Liver (tissue), 9 donors: ENCODE results near the gene PAAF1. TPM values are rescaled to one million over a fixed set of nuclear protein-coding genes. Genes with fewer than 3 reads are reported as not detected.

Experiments used
- DNase-seq: peaks from one replicate; pipeline ENCODE4 v3.0.0-alpha.2; 2017; ENCODE audit warnings: low spot score
- H3K27ac ChIP-seq, 2 donors: one replicate each; pipeline ENCODE4 v1.7.0; 2013; ENCODE audit warnings: inconsistent platforms in 2 of 2, low read length in 2 of 2, control low read depth in 1 of 2, low read depth in 1 of 2, mild to moderate bottlenecking in 1 of 2
- H3K27me3 ChIP-seq, 4 donors: one replicate each; pipeline versions ENCODE4 v1.6.1 to v1.7.0; 2013; ENCODE audit warnings: low read length in 3 of 4, inconsistent platforms in 1 of 4, mild to moderate bottlenecking in 1 of 4, moderate library complexity in 1 of 4; ENCODE audit not compliant: control insufficient read depth in 4 of 4, insufficient read depth in 4 of 4
- H3K36me3 ChIP-seq, 4 donors: one replicate each; pipeline versions ENCODE4 v1.6.1 to v1.7.0; 2013; ENCODE audit warnings: low read length in 3 of 4, mild to moderate bottlenecking in 3 of 4, low read depth in 1 of 4, moderate library complexity in 1 of 4; ENCODE audit not compliant: control insufficient read depth in 4 of 4, insufficient read depth in 3 of 4
- H3K4me1 ChIP-seq, 4 donors: one replicate each; pipeline versions ENCODE4 v1.6.1 to v1.7.0; 2013; ENCODE audit warnings: low read length in 3 of 4, mild to moderate bottlenecking in 3 of 4, moderate library complexity in 1 of 4; ENCODE audit not compliant: control insufficient read depth in 4 of 4, insufficient read depth in 4 of 4
- H3K4me3 ChIP-seq, 3 donors: one replicate each; pipeline versions ENCODE4 v1.6.1 to v1.7.0; 2013; ENCODE audit warnings: low read length in 3 of 3, control low read depth in 1 of 3, low read depth in 1 of 3, mild to moderate bottlenecking in 1 of 3
- H3K9ac ChIP-seq, 2 donors: one replicate each; pipeline ENCODE4 v1.7.0; 2013; ENCODE audit warnings: low read length in 2 of 2, mild to moderate bottlenecking in 2 of 2, moderate library complexity in 2 of 2, control low read depth in 1 of 2, low read depth in 1 of 2
- H3K9me3 ChIP-seq, 4 donors: one replicate each; pipeline versions ENCODE4 v1.6.1 to v1.7.0; 2013; ENCODE audit warnings: low read length in 3 of 4; ENCODE audit not compliant: control insufficient read depth in 4 of 4
- ATF3 ChIP-seq: IDR thresholded peaks from 2 replicates; pipeline ENCODE4 v1.6.1; 2016; ENCODE audit warnings: antibody characterized with exemption
- CTCF ChIP-seq: fragments of 150-350 bp; IDR thresholded peaks from 2 replicates; pipeline ENCODE4 v1.5.1; 2017; ENCODE audit warnings: improper control_type of control experiment, low read depth, low read length; ENCODE audit not compliant: missing input control
- EGR1 ChIP-seq, 2 donors: IDR thresholded peaks; 2 replicates each; pipeline ENCODE4 v1.6.1; 2016 to 2018; ENCODE audit warnings: antibody characterized with exemption in 2 of 2, low read depth in 2 of 2
- FOXA1 ChIP-seq: IDR thresholded peaks from 2 replicates; pipeline ENCODE4 v1.6.1; 2016; ENCODE audit warnings: antibody characterized with exemption
- FOXA2 ChIP-seq: IDR thresholded peaks from 2 replicates; pipeline ENCODE4 v1.6.1; 2016; ENCODE audit warnings: antibody characterized with exemption
- GABPA ChIP-seq, 2 donors: IDR thresholded peaks in 1 of 2; conservative IDR thresholded peaks in 1 of 2; 2 replicates each; pipeline ENCODE4 v1.6.1; 2016; ENCODE audit warnings: antibody characterized with exemption in 2 of 2, mild to moderate bottlenecking in 1 of 2, moderate library complexity in 1 of 2
- HNF4A ChIP-seq, 2 donors: conservative IDR thresholded peaks; 2 replicates each; pipeline ENCODE4 v1.6.1; 2016; ENCODE audit warnings: antibody characterized with exemption in 2 of 2, mild to moderate bottlenecking in 2 of 2
- HNF4G ChIP-seq: IDR thresholded peaks from 2 replicates; pipeline ENCODE4 v1.6.1; 2016; ENCODE audit warnings: antibody characterized with exemption
- JUND ChIP-seq, 2 donors: IDR thresholded peaks; 2 replicates each; pipeline ENCODE4 v1.6.1; 2016; ENCODE audit warnings: antibody characterized with exemption in 2 of 2
- MAX ChIP-seq: IDR thresholded peaks from 2 replicates; pipeline ENCODE4 v1.6.1; 2016; ENCODE audit warnings: antibody characterized with exemption
- NR2F2 ChIP-seq: IDR thresholded peaks from 2 replicates; pipeline ENCODE4 v1.6.1; 2016; ENCODE audit warnings: antibody characterized with exemption
- RAD21 ChIP-seq, 2 donors: IDR thresholded peaks; 2 replicates each; pipeline ENCODE4 v1.6.1; 2016; ENCODE audit warnings: antibody characterized with exemption in 2 of 2, mild to moderate bottlenecking in 2 of 2
- REST ChIP-seq: IDR thresholded peaks from 2 replicates; pipeline ENCODE4 v1.6.1; 2016; ENCODE audit warnings: antibody characterized with exemption, mild to moderate bottlenecking
- RXRA ChIP-seq, 2 donors: IDR thresholded peaks; 2 replicates each; pipeline ENCODE4 v1.6.1; 2017 to 2018; ENCODE audit warnings: antibody characterized with exemption in 2 of 2, mild to moderate bottlenecking in 1 of 2
- SP1 ChIP-seq: IDR thresholded peaks from 2 replicates; pipeline ENCODE4 v1.6.1; 2018; ENCODE audit warnings: antibody characterized with exemption, mild to moderate bottlenecking
- TAF1 ChIP-seq: conservative IDR thresholded peaks from 2 replicates; pipeline ENCODE4 v1.6.1; 2016; ENCODE audit warnings: antibody characterized with exemption, mild to moderate bottlenecking
- YY1 ChIP-seq: IDR thresholded peaks from 2 replicates; pipeline ENCODE4 v1.6.1; 2016; ENCODE audit warnings: antibody characterized with exemption, mild to moderate bottlenecking
- ZBTB33 ChIP-seq: IDR thresholded peaks from 2 replicates; pipeline ENCODE4 v1.6.1; 2016; ENCODE audit warnings: antibody characterized with exemption
- WGBS: extraction: QIAGEN DNeasy Blood & Tissue Kit; methylation state at CpG from one replicate; pipeline ENCODE4 v1.1.7; 2013; 5-methylcytosine and 5-hydroxymethylcytosine counted together
- polyA plus RNA-seq, 2 donors: library from polyadenylated mRNA; stranded (reverse) in 1 of 2; unstranded in 1 of 2; fragments of 200-250 nt in 1 of 2; fragments of >200 nt in 1 of 2; fragmentation: Nextera tagmentation in 1 of 2; extraction: Ambion mirVana in 1 of 2; gene quantifications; one replicate each; pipeline versions ENCODE4 v1.2.1 to v1.2.3, GENCODE V29; 2013 to 2015
- total RNA-seq, 2 donors: library from RNA; depleted of rRNA; stranded (reverse); fragments of >200 nt; gene quantifications; one replicate each; pipeline ENCODE4 v1.2.3, GENCODE V29; 2014
- donor health status: healthy.
- donor health status: healthy.
- donor health status: healthy.
- donor health status: healthy.
- donor health status: healthy.

The PAAF1 gene
- total and polyA plus RNA-seq, 4 donors = 5.3 to 10.4 (median 8.3) TPM

- H3K4me3 ChIP-seq = no peak overlapping the region
- H3K27ac ChIP-seq = no peak overlapping the region
- WGBS = 99% methylated on average over 3 of the region's 3 CpGs
- H3K36me3 ChIP-seq = peaks cover 0 to 6% (median 2%) of the 10 kb centered on the region in 4 donors
- TF ChIP-seq FOXA2 (no peak), TAF1 (no peak), EGR1 (IDR thresholded peaks at IDR 0.05; ENCODE audit: low read depth in 2 of 2) (no peak), HNF4A (conservative IDR thresholded peaks at IDR 0.05) (no peak), GABPA (IDR thresholded peaks at IDR 0.05 in 1 of 2, conservative IDR thresholded peaks at IDR 0.05 in 1 of 2) (no peak), RXRA (IDR thresholded peaks at IDR 0.05) (no peak), ZBTB33 (no peak), RAD21 (IDR thresholded peaks at IDR 0.05) (no peak), HNF4G (no peak), MAX (no peak), CTCF (no peak), NR2F2 (no peak), JUND (IDR thresholded peaks at IDR 0.05) (no peak), ATF3 (no peak), SP1 (no peak), YY1 (no peak), REST (no peak)
- H3K27me3 ChIP-seq = no peaks in the 10 kb centered on the region
- H3K9ac ChIP-seq = no peak overlapping the region
- H3K9me3 ChIP-seq = no peaks in the 10 kb centered on the region
- DNase-seq = no peak
- no peaks in the 10 kb centered on the region for H3K4me1 ChIP-seq
Measured at GRCh38 chr11:73852049-73852448, 24.8 kb upstream of the PAAF1 start.

GRCh38 chr11:73854680-73855079 lies 22.1 kb upstream of the PAAF1 start:
- H3K36me3 ChIP-seq = peaks cover 0 to 6% (median 3%) of the 10 kb centered on the region in 4 donors
- no peaks in the 10 kb centered on the region for H3K9me3 ChIP-seq
- no peak for TF ChIP-seq HNF4G
- TF ChIP-seq ATF3 = no peak
- TF ChIP-seq NR2F2 = no peak
- no peak for TF ChIP-seq TAF1
- no peak for TF ChIP-seq RAD21 (IDR thresholded peaks at IDR 0.05)
- no peak for TF ChIP-seq FOXA2
- TF ChIP-seq RXRA (IDR thresholded peaks at IDR 0.05) = no peak
- no peak for TF ChIP-seq FOXA1
- no peak for TF ChIP-seq GABPA (IDR thresholded peaks at IDR 0.05 in 1 of 2, conservative IDR thresholded peaks at IDR 0.05 in 1 of 2)
- no peak for TF ChIP-seq CTCF
- no peak for TF ChIP-seq REST
- no peak overlapping the region for H3K9ac ChIP-seq
- no peak for DNase-seq
- H3K27ac ChIP-seq = no peak overlapping the region
- WGBS = 100% methylated on average over 1 of the region's 1 CpG
- H3K4me3 ChIP-seq = no peak overlapping the region
- H3K27me3 ChIP-seq = no peaks in the 10 kb centered on the region
- H3K4me1 ChIP-seq = no peaks in the 10 kb centered on the region
